Left lung (tissue), 10 donors: ENCODE results near the gene MYRFL. TPM values are rescaled to one million over a fixed set of nuclear protein-coding genes. Genes with fewer than 3 reads are reported as not detected.
"Not testable (repeated sequence)": the region's sequence is repeated elsewhere in the genome, so short reads cannot be mapped to it uniquely, and the experiment has no call there.

ENCODE experiments used
- ATAC-seq: fragments of 200-7000 bp; cut with Tn5 transposase; one replicate; pipeline ENCODE4 v1.9.1; 2020; ENCODE audit warnings: moderate library complexity
- DNase-seq, 4 donors: peaks; one replicate each; pipeline ENCODE4 v3.0.0-alpha.2; 2013 to 2020
- H3K27ac ChIP-seq, 2 donors: fragments of 200-600 bp; sonication (generic) in 1 of 2; one replicate each; pipeline versions ENCODE4 v1.5.0 to v1.8.0; 2020 to 2021
- H3K27me3 ChIP-seq, 2 donors: fragments of 200-600 bp; sonication (generic) in 1 of 2; one replicate each; pipeline versions ENCODE4 v1.5.0 to v1.8.0; 2020 to 2021
- H3K36me3 ChIP-seq, 2 donors: fragments of 200-600 bp; sonication (generic) in 1 of 2; one replicate each; pipeline versions ENCODE4 v1.5.0 to v1.8.0; 2020 to 2021
- H3K4me1 ChIP-seq, 2 donors: fragments of 200-600 bp; one replicate each; pipeline ENCODE4 v1.8.0; 2021
- H3K4me3 ChIP-seq, 2 donors: fragments of 200-600 bp; sonication (generic) in 1 of 2; one replicate each; pipeline versions ENCODE4 v1.5.0 to v1.8.0; 2020 to 2021; ENCODE audit warnings: mild to moderate bottlenecking in 1 of 2
- H3K9me3 ChIP-seq, 2 donors: fragments of 200-600 bp; sonication (generic) in 1 of 2; one replicate each; pipeline versions ENCODE4 v1.5.0 to v1.8.0; 2020 to 2021
- intact Hi-C, 2 donors: fragments of 100-400 bp; cut with DNase I; formaldehyde crosslinking; loops; one replicate each; pipeline versions ENCODE4 v1.11.2 to v1.14.2; 2022
- polyA plus RNA-seq, 6 donors: library from polyadenylated mRNA; unstranded; fragments of 120-200 nt; gene quantifications; one replicate each; pipeline ENCODE4 v1.2.1, GENCODE V29; 2013; ENCODE audit not compliant: insufficient read length in 6 of 6
- total RNA-seq, 2 donors: library from RNA; stranded (reverse); fragmentation: NEBNext Ultra II Directional; extraction: Animal tissue kit (Norgen Biotek cat#: 25700); gene quantifications; one replicate each; pipeline ENCODE4 v1.2.1, GENCODE V29; 2021
- TF ChIP-seq, protein P1 (sequence below), 2 donors: fragments of 200-600 bp; sonication (generic) in 1 of 2; IDR thresholded peaks; one replicate each; pipeline versions ENCODE4 v1.5.0 to v1.8.0; 2021; ENCODE audit warnings: antibody characterized with exemption in 2 of 2
- donor health status: DM: no; HTN: yes; CAD: no.
- donor health status: DM: no; HTN: no; CAD: no.

MYRFL gene
- total and polyA plus RNA-seq, 8 donors = 0.17 to 2.5 (median 0.77) TPM

- Histone ChIP-seq H3K36me3 (no peaks in the 10 kb centered on the region), H3K4me1 (peaks cover 0 to 13% of the 10 kb centered on the region in 2 donors), H3K9me3 (no peaks in the 10 kb centered on the region), H3K27ac (no peak overlapping the region), H3K27me3 (no peaks in the 10 kb centered on the region), H3K4me3 (no peak overlapping the region)
- intact Hi-C loops = no loop called here
- TF ChIP-seq, protein P1, sequence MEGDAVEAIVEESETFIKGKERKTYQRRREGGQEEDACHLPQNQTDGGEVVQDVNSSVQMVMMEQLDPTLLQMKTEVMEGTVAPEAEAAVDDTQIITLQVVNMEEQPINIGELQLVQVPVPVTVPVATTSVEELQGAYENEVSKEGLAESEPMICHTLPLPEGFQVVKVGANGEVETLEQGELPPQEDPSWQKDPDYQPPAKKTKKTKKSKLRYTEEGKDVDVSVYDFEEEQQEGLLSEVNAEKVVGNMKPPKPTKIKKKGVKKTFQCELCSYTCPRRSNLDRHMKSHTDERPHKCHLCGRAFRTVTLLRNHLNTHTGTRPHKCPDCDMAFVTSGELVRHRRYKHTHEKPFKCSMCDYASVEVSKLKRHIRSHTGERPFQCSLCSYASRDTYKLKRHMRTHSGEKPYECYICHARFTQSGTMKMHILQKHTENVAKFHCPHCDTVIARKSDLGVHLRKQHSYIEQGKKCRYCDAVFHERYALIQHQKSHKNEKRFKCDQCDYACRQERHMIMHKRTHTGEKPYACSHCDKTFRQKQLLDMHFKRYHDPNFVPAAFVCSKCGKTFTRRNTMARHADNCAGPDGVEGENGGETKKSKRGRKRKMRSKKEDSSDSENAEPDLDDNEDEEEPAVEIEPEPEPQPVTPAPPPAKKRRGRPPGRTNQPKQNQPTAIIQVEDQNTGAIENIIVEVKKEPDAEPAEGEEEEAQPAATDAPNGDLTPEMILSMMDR (IDR thresholded peaks at IDR 0.05) = no peak
- no peak for ATAC-seq
- no peak for DNase-seq
Measured at GRCh38 chr12:69986114-69986513, 161.1 kb downstream of the MYRFL start.

- DNase-seq = peak in 2 of 4 donors; percentile 53 to 74
- intact Hi-C loops = no loop called here
- TF ChIP-seq, protein P1 (IDR thresholded peaks at IDR 0.05) = no peak
Measured at GRCh38 chr12:69987579-69988091, 162.6 kb downstream of the MYRFL start.

GRCh38 chr12:69988481-69989321 lies 163.7 kb downstream of the MYRFL start:
- no peaks in the 10 kb centered on the region for H3K27me3 ChIP-seq
- ATAC-seq = peak; percentile 53
- intact Hi-C loops = no loop called here
- no peak overlapping the region for H3K4me3 ChIP-seq
- H3K9me3 ChIP-seq = peaks cover 0 to 3% of the 10 kb centered on the region in 2 donors
- TF ChIP-seq, protein P1 (IDR thresholded peaks at IDR 0.05) = no peak
- DNase-seq = no peak
- no peaks in the 10 kb centered on the region for H3K36me3 ChIP-seq
- peak overlapping the region; percentile 53 for H3K27ac ChIP-seq
- peaks cover 0 to 13% of the 10 kb centered on the region in 2 donors for H3K4me1 ChIP-seq

More at GRCh38 chr12:69987579-69988091, 162.6 kb downstream of the MYRFL start:
- ATAC-seq = peak; percentile 80
- Histone ChIP-seq H3K27ac (peak overlapping the region; percentile 53), H3K9me3 (no peaks in the 10 kb centered on the region), H3K4me1 (peaks cover 0 to 13% of the 10 kb centered on the region in 2 donors), H3K27me3 (no peaks in the 10 kb centered on the region), H3K4me3 (no peak overlapping the region), H3K36me3 (no peaks in the 10 kb centered on the region)

DNA sequence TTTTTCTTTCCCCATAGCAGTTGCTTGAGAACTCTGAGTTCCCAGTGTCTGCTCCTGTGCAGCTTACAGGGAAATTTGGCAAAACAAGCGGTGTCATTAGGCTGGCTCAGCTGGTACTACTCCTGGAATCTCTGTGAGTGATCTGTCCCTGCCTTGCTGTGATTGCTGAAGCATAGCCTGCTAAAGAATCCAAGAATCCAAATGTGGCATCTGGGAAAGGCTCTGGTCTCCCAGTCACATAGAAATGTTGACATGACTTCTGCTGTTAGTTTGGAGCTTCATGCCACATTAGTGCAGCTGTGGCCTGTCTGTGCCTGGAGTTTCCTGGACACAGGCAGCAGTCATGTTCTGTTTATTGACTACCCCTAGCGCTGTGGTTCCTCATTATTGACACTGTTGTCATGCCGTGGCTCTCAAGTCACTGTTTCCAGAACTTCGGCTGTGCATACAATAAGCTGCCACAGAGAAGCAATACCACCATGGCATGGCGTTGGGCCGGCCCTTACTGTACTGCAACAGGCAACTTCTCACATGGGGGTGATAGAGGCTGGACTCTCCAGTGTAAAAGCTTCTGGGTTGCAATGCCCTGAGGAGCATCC lies 166.8 kb downstream of the MYRFL start:
- H3K27me3 ChIP-seq = no peaks in the 10 kb centered on the region
- ATAC-seq (no peak), DNase-seq (no peak)
- no peak overlapping the region for H3K27ac ChIP-seq
- TF ChIP-seq, protein P1 (IDR thresholded peaks at IDR 0.05) = no peak
- H3K4me3 ChIP-seq = no peak overlapping the region
- H3K4me1 ChIP-seq = peaks cover 0 to 13% of the 10 kb centered on the region in 2 donors
- H3K9me3 ChIP-seq = peaks cover 0 to 3% of the 10 kb centered on the region in 2 donors
- intact Hi-C loops = no loop called here
- no peaks in the 10 kb centered on the region for H3K36me3 ChIP-seq

- DNase-seq (no peak), ATAC-seq (no peak)
- intact Hi-C loops = no loop called here
- TF ChIP-seq, protein P1 (IDR thresholded peaks at IDR 0.05) = no peak
- Histone ChIP-seq H3K9me3 (peaks cover 0 to 3% of the 10 kb centered on the region in 2 donors), H3K4me1 (peaks cover 0 to 8% of the 10 kb centered on the region in 2 donors), H3K27ac (no peak overlapping the region), H3K4me3 (no peak overlapping the region), H3K36me3 (no peaks in the 10 kb centered on the region), H3K27me3 (no peaks in the 10 kb centered on the region)
Measured at GRCh38 chr12:69993433-69993832, 168.4 kb downstream of the MYRFL start.

DNA sequence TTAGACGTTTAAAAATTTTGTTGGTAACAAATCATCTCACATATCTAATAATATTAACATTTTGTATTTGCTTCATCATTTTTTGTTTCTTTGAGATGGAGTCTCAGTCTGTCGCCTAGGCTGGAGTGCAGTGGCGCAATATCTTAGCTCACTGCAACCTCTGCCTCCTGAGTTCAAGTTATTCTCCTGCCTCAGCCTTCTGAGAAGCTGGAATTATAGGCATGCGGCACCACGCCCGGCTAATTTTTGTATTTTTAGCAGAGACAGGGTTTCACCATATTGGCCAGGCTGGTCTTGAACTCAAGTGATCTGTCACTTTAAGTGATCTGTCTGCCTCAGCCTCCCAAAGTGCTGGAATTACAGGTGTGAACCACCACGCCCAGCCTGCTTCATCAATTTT lies 169.1 kb downstream of the MYRFL start:
- DNase-seq, H3K27me3 ChIP-seq, H3K36me3 ChIP-seq, intact Hi-C loops, ATAC-seq, H3K27ac ChIP-seq, H3K4me3 ChIP-seq, H3K9me3 ChIP-seq, H3K4me1 ChIP-seq: not testable (repeated sequence)
